AG09309 (cell line): ENCODE data around the gene RXRA.

Source experiments
- DNase-seq: peaks from one replicate; pipeline ENCODE4 v3.0.0-alpha.2; 2010; ENCODE audit warnings: low read depth
- H3K4me3 ChIP-seq: 2 replicates; pipeline ENCODE4 v1.5.1; 2011; ENCODE audit warnings: mild to moderate bottlenecking, low read depth, low read length, moderate library complexity; ENCODE audit not compliant: control insufficient read depth
- TF ChIP-seq, protein P1 (sequence below): IDR thresholded peaks from 2 replicates; pipeline ENCODE4 v1.5.1; 2011; ENCODE audit warnings: mild to moderate bottlenecking, low read depth, low read length, inconsistent platforms; ENCODE audit not compliant: insufficient read depth, control insufficient read depth; ENCODE audit errors: missing control alignments

The RXRA gene

DNA sequence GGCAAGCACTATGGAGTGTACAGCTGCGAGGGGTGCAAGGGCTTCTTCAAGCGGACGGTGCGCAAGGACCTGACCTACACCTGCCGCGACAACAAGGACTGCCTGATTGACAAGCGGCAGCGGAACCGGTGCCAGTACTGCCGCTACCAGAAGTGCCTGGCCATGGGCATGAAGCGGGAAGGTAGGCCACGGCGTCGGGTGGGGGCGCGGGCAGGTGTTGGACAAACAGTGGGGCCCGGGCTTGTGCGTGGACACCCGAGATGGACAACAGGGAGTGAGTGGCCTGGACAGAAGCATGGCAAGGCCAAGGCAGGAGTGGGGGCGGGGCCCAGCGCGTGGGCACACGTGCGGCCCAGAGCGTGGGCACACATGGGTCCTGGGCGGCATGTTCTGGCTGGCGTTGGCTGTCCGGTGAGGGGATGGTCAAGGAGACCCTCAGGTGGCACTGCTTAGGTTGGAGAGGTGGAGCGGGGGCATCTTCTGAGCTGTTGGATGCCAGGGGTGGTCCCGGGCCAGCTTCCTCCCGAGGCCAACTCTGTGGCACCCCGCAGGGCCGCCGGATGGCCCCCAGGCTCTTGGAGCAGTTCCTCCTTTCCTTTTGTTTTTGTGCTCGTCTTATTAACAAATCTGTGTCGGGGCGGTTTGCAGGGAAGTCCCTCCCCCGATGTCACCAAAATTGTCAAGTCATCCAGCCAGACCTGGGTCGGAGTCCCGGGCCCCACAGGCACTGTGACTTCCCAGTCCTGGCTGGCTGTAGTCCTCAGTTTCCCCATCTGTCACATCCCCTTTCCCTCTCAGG is 82.9 kb downstream of the RXRA start:
- DNase-seq: no peak
- TF ChIP-seq, protein P1, sequence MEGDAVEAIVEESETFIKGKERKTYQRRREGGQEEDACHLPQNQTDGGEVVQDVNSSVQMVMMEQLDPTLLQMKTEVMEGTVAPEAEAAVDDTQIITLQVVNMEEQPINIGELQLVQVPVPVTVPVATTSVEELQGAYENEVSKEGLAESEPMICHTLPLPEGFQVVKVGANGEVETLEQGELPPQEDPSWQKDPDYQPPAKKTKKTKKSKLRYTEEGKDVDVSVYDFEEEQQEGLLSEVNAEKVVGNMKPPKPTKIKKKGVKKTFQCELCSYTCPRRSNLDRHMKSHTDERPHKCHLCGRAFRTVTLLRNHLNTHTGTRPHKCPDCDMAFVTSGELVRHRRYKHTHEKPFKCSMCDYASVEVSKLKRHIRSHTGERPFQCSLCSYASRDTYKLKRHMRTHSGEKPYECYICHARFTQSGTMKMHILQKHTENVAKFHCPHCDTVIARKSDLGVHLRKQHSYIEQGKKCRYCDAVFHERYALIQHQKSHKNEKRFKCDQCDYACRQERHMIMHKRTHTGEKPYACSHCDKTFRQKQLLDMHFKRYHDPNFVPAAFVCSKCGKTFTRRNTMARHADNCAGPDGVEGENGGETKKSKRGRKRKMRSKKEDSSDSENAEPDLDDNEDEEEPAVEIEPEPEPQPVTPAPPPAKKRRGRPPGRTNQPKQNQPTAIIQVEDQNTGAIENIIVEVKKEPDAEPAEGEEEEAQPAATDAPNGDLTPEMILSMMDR: no peak
- H3K4me3 ChIP-seq: no peak overlapping the region

DNA sequence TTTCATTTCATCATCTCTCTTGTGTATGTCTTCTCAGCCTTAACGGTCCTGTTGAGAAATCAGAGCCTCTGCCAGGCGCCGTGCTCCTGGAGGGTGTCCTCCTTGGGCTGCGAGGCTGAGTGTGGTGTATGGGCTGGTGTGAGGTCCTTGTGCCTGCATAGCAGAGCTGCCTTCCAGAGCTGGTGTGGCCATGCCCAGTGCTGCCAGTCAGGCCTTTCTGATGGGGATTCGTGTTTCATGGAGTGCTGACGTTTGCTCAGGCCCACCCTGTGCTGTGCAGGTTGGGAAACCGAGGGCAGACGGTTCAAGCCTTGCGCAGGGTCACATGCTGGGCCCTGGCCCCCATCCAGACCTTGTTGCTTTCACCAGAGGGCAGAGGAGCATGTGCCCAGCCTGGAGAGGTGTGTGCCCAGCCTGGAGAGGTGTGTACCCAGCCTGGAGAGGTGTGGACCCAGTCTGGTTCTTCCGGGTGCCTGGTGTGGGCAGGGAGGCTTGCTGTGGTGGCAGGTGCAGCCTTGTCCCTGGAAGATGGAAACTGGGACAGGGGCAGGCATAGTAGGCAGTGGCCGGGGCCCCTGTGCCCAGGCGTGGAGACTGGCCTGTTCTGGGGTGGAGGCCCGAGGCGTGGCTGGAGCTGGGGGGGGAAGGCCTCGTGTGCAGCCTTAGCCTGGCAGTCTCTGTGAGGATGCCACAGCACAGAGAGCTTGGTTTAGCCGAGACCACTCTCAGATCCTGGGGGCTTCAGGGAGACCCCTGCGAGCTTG is 84.0 kb downstream of the RXRA start:
- H3K4me3 ChIP-seq: no peak overlapping the region
- TF ChIP-seq, protein P1: no peak
- no peak for DNase-seq

- TF ChIP-seq, protein P1: no peak
- no peak for DNase-seq
- H3K4me3 ChIP-seq: no peak overlapping the region
Measured at GRCh38 chr9:134410835-134411217, 84.6 kb downstream of the RXRA start.

GRCh38 chr9:134411440-134412297 is 85.4 kb downstream of the RXRA start:
- no peak overlapping the region for H3K4me3 ChIP-seq
- TF ChIP-seq, protein P1: no peak
- no peak for DNase-seq

- DNase-seq: no peak
- no peak overlapping the region for H3K4me3 ChIP-seq
- TF ChIP-seq, protein P1: no peak
Measured at GRCh38 chr9:134412298-134412711, 86.0 kb downstream of the RXRA start.

DNA sequence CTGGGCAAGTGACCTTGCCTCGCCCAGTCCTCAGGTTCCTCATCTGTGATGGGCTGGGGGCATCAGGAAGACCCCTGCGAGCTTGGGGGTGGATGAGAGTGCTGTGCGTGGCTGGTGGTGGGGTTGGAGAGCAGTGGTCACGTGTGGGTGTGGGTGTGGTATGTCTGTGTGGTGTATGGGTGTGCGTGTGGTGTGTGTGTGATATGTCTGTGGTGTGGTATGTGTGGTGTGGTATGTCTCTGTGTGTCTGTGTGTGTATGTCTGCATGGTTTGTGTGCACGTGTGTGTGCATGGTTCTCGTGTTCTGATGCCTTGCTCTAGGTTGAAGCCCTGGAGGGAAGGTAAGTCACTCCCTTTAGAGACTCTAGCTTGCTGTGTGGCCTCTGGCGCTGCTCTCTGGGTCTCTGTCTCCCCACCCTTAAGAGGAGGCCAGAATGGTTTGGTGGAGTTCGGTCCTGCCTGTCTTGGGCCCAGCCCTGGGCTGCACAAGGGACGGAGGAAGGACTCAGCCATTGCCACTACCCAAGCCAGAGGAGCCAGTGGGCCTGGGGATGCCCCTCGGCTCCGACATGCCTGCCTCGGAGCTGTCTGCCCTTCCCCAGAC is 87.0 kb downstream of the RXRA start:
- TF ChIP-seq, protein P1: no peak
- no peak overlapping the region for H3K4me3 ChIP-seq
- no peak for DNase-seq
